K562 (cell line): ENCODE measurements around the gene DKK3. TPM values are rescaled to one million over a fixed set of nuclear protein-coding genes. Genes with fewer than 3 reads are reported as not detected.

ENCODE experiments used
- ZNF75A ChIP-seq: fragments of 450-650 bp; formaldehyde crosslinking; IDR thresholded peaks from 2 replicates; pipeline ENCODE4 v1.4.0; 2020; ENCODE audit warnings: mild to moderate bottlenecking
- polyA plus RNA-seq, 8 experiments: library from polyadenylated mRNA; depleted of rRNA in 4 of 8; stranded (reverse) in 5 of 8; unstranded in 3 of 8; fragments of >200 nt; fragmentation: Nextera tagmentation in 2 of 8; fragmentation: Illumina TruSeq in 1 of 8; extraction: Ambion mirVana in 2 of 8; extraction: Trizol in 1 of 8; gene quantifications; 2 replicates each; pipeline versions ENCODE4 v1.2.1 to v1.2.3, GENCODE V29; 2011 to 2014; ENCODE audit warnings: inconsistent platforms in 1 of 8, missing spikeins in 1 of 8
- total RNA-seq, 7 experiments: library from RNA; depleted of rRNA in 6 of 7; stranded (reverse); fragments of >200 nt in 6 of 7; fragmentation: Illumina TruSeq in 2 of 7; extraction: Trizol in 2 of 7; gene quantifications; 2 replicates each; pipeline versions ENCODE4 v1.2.1 to v1.2.3, GENCODE V29; 2011 to 2021; ENCODE audit warnings: low replicate concordance in 1 of 7
- TF ChIP-seq, protein P1 (sequence below), 2 experiments: fragments of 450-650 bp; formaldehyde crosslinking in 1 of 2; IDR thresholded peaks; 2 replicates each; pipeline versions ENCODE4 v1.4.0 to v1.6.1; 2014 to 2020; ENCODE audit warnings: mild to moderate bottlenecking in 2 of 2, borderline replicate concordance in 1 of 2, low read depth in 1 of 2

Gene DKK3
- total and polyA plus RNA-seq, 9 of the 15 experiments (the other 6 are each of a cell fraction or from before 2014, with no cell fraction given) = 0.14 to 0.85 (median 0.38) TPM; not detected in 6

DNA sequence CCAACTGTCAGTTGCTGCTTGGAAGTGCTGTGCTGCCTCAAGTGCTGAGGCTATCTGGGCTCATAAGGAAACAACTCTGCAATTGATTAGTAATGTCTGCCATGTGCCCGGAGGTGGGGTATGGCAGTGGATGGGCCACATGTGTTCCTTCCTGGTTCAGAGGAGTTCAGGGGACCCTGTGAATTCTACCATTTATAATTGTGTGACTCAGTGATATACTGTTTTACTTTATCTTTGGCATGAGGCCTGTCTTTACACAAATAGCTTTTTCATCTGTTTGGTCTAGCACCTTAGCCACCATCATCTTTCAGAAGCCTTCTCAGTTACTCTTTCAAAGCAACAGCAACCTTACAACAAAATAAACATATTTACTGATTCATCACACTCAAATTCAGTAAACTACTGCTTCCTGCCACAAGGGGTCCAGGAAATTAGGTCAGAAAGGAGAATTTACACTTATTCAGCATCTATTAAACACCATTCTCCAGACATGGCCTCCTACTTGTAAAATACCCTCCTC is 20.9 kb downstream of the DKK3 start (continued):
- TF ChIP-seq, protein P1, sequence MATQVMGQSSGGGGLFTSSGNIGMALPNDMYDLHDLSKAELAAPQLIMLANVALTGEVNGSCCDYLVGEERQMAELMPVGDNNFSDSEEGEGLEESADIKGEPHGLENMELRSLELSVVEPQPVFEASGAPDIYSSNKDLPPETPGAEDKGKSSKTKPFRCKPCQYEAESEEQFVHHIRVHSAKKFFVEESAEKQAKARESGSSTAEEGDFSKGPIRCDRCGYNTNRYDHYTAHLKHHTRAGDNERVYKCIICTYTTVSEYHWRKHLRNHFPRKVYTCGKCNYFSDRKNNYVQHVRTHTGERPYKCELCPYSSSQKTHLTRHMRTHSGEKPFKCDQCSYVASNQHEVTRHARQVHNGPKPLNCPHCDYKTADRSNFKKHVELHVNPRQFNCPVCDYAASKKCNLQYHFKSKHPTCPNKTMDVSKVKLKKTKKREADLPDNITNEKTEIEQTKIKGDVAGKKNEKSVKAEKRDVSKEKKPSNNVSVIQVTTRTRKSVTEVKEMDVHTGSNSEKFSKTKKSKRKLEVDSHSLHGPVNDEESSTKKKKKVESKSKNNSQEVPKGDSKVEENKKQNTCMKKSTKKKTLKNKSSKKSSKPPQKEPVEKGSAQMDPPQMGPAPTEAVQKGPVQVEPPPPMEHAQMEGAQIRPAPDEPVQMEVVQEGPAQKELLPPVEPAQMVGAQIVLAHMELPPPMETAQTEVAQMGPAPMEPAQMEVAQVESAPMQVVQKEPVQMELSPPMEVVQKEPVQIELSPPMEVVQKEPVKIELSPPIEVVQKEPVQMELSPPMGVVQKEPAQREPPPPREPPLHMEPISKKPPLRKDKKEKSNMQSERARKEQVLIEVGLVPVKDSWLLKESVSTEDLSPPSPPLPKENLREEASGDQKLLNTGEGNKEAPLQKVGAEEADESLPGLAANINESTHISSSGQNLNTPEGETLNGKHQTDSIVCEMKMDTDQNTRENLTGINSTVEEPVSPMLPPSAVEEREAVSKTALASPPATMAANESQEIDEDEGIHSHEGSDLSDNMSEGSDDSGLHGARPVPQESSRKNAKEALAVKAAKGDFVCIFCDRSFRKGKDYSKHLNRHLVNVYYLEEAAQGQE (IDR thresholded peaks at IDR 0.05; ENCODE audit: borderline replicate concordance) = peak; percentile 49
- TF ChIP-seq, protein P1 (CRISPR knock-in tag; IDR thresholded peaks at IDR 0.05; ENCODE audit: low read depth) = no peak
- TF ChIP-seq ZNF75A (CRISPR knock-in tag) = no peak
- TF ChIP-seq, all 486 proteins: peak for 12
